ENCODE measurements around the gene SALL4.
"Not testable (repeated sequence)": the region's sequence is repeated elsewhere in the genome, so short reads cannot be mapped to it uniquely, and the experiment has no call there.

Gene SALL4

DNA sequence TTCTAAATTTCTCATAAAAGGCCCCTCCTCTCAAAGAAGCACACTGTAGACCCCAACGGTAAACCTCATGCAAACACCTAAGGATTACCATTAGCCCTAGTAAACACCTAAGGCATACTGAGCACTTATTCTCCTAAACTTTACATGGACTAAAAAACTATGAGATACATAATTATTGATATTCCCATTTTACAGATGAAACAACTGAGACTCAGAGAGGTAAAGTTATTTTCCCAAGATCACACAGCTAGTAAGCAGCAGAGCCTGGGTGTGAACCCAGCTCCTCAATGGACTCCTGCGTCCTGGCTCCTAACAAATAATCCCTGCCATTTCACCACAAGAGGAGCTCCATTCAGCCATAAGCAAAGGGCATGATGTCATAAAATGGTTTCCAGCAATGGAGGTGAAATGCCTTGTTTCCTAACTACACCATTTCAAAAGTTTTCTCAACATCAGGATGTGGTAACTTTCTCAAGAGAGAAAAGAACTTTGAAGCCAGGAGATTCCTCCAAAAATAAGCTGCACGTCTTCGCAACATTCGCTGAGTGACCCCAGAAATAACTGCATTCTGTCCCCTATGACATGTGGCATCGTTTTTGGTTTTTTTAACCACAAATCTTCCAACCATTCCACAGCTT lies 38.2 kb downstream of the SALL4 start:
- DNase-seq, result peak; percentile 17

DNA sequence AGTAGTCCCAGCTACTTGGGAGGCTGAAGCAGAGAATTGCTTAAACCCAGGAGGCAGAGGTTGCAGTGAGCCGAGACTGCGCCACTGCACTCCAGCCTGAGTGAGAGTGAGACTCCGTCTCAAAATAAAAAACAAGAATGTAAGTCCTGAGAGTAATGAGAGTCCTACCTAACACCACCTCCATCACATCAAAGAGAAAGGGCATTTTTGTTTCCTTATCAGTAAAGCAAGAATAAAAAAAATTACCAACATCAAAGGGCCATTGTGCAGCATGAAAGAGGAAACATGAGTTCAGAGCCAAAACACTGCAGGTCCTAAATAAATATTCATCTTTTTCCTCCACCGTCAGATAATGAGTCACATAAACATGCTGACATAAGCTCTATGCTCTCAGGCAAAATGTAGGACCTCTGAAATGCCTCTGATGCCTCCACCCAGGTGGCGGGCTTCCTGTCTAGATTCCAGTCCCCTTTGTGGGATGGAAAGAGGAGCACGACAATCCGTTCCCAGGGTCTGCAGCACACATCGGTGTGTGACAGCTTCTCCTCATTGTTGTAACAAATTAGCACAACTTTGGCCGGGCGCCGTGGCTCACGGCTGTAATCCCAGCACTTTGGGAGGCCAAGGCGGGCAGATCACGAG lies 41.3 kb downstream of the SALL4 start:
- no peak for DNase-seq

GRCh38 chr20:51759769-51760510 lies 42.4 kb downstream of the SALL4 start:
- DNase-seq, result no peak

- no peak for DNase-seq
Observed at GRCh38 chr20:51758978-51759544, 43.3 kb downstream of the SALL4 start.

- DNase-seq, result no peak
Observed at GRCh38 chr20:51757226-51757625, 45.1 kb downstream of the SALL4 start.

DNA sequence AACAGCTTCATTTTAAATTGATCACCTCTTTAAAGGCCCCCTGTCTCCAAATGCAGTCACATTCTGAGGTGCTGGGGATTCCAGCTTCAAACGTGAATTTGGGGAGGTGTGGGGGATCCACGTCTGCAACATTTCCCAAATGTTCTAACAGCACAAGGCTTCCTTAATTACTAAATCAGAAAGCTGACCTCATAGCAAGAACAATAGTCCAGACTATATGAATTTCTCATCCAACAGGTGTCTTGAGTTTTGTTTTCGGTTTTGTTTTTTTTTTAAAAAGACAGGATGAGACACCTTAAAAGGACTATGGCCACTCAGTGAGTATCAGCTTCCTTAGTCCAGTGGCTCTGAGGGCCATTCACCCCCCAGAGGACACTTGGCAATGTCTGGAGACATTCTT lies 45.7 kb downstream of the SALL4 start:
- no peak for DNase-seq

- DNase-seq, result not testable (repeated sequence)
Observed at GRCh38 chr20:51753220-51753619, 49.1 kb downstream of the SALL4 start.

- DNase-seq, result no peak
Observed at GRCh38 chr20:51752343-51752951, 49.9 kb downstream of the SALL4 start.

GRCh38 chr20:51750770-51751388 lies 51.4 kb downstream of the SALL4 start:
- no peak for DNase-seq

DNA sequence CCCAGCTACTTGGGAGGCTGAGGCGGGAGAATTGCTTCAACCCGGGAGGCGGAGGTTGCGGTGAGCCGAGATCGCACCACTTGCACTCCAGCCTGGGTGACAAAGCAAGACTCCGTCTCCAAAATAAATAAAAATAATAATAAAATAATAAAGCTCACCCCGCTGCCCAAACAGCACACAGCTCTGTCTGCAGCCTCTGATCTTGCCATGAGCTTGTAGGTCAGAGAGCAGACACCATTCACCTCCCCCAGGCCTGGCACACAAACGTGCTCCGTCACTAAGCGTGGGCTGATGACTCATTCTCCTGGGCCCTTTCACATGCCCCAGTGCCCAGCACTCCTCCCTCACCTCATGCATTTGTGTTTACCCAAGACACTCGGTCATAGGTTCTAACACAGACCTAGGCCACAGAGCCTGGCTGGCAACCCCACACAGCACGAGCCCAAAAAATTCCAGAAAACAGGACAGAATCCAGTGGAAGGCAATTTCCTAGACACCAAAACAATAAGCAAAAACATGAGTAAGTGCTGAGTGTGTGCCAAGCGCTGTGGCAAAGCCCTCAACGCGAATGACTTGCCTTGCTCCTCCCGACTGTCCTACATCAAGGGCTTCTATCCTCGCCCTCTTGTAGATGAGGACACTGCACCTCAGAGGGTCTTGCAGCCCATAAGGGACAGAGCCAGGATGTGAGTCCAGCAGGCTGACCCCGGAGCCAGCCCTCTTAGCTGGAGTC lies 52.1 kb downstream of the SALL4 start:
- DNase-seq, result no peak

DNA sequence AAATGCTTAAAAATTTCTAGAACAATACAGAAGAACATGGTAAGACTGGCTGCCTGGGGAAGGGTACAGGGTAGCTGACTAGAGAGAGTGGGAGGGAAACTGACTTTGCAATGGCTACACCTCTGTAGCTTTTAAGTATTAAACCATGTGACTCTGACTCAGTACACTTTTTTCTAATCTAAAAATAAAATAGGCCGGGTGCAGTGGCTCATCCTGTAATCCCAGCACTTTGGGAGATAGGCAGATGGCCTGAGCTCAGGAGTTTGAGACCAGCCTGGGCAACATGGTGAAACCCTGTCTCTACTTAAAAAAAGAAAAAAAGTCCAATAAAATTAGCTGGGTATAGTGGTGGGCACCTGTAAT lies 52.7 kb downstream of the SALL4 start:
- DNase-seq, result no peak

DNA sequence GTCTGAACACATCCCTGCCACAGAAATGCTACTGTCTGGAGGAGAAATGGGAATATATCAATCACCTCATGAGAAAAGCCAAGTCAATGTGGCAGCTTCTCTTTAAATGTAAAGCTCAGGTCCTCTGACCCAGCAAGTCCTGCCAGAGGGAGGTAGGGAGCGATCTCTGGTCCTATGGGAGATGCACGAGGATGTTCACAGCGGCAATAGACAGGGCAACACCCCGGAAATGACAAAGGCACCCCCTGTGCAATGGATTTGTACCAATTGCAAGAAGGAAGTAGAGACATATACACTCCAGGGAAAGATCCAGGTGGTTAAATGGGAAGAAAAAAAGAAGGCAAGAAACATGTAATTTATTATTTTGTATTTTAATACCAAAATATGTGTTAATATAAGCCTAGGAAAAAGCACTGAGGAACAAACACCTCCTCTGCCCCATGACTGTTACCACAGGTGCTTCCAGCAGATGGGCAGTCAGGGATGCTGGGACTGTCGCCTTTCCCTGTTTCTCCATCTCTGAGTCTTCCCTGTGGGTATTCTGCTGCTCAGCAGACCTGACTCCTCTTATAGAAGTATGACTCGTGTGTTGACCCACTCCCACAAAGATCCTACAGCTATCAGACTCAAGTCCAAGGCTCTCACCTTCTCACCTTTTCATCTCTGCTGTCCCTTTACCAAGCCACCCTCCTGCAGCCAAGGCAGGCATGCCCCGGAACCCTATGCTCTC lies 55.0 kb downstream of the SALL4 start:
- no peak for DNase-seq

DNA sequence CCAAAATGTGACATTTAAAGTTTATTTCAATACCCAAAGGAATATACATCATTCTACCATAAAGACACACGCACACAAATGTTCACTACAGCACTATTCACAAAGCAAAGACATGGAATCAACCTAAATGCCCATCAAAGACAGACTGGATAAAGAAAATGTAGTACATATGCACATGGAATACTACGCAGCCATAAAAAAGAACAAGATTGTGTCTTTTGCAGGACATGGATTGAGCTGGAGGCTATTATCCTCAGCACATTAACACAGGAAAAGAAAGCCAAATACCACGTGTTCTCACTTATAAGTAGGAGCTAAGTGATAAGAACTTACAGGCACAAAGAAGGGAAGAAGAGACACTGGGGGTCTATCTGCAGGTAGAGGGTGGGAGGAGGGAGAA lies 56.5 kb downstream of the SALL4 start:
- no peak for DNase-seq

DNA sequence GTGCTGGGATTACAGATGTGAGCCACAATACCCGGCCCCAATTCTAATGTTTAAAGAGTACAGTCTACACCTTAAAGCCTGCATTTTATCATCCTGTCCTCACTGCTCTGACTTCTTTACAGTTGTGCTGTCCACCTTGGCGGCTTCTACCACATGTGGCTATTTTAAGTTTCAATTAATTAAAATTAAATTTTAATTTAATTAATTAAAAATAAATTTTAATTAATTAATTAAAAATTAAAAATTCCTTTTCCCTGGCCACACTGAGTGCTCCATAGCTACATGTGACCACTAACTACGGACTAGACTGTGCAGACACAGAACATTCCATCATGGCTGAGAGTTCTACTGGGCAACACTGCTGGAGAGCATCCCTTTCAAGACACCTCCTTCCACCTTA lies 61.5 kb downstream of the SALL4 start:
- no peak for DNase-seq

DNA sequence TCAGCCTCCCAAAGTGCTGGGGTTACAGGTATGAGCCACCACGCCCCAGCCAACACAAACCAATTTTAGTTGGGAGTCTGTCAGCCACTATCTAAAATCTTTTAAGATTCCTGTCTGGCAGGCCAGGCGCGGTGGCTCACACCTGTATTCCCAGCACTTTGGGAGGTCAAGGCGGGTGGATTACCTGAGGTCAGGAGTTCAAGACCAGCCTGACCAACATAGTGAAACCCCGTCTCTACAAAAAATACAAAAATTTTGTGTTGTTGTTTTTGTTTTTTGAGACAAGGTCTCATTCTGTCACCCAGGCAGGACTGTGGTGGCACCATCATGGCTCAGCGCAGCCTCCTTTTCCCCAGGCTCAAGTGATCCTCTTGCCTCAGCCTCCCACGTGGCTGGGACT lies 62.0 kb downstream of the SALL4 start:
- DNase-seq, result not testable (repeated sequence)

- no peak for DNase-seq
Observed at GRCh38 chr20:51739722-51740249, 62.5 kb downstream of the SALL4 start.

- DNase-seq, result no peak
Observed at GRCh38 chr20:51738877-51739447, 63.4 kb downstream of the SALL4 start.

DNA sequence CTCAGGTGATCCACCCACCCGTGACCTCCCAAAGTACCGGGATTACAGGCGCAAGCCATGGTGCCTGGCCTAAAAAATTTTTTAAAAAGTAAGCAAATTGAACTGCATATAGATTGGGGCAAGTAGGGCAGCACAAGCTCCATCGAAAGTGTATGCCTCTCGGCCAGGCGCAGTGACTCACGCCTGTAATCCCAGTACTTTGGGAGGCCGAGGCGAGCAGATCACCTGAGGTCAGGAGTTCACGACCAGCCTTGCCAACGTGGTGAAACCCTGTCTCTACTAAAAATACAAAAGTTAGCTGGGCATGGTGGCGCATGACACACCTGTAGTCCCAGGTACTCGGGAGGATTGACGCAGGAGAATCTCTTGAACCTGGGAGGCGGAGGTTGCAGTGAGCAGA lies 64.1 kb downstream of the SALL4 start:
- DNase-seq, result not testable (repeated sequence)

DNA sequence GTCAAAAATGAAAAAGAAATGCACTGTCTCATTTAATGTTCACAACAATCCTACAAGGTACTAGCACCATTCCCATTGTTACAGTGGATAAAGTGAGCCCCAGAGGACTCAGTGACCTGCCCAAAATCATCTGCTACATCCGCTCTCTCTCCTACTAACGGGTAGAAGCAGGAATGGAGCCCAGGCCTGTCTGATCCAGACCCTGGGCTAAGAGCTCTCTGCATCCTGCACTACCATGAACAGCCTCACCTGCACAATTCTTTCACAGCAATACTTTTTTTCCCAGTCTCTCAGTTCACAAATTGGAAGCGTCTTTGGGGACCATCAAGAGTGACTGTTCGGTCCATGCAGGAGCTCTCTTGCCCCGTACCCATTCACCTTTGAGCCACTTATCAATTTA lies 65.4 kb downstream of the SALL4 start:
- DNase-seq, result no peak

DNA sequence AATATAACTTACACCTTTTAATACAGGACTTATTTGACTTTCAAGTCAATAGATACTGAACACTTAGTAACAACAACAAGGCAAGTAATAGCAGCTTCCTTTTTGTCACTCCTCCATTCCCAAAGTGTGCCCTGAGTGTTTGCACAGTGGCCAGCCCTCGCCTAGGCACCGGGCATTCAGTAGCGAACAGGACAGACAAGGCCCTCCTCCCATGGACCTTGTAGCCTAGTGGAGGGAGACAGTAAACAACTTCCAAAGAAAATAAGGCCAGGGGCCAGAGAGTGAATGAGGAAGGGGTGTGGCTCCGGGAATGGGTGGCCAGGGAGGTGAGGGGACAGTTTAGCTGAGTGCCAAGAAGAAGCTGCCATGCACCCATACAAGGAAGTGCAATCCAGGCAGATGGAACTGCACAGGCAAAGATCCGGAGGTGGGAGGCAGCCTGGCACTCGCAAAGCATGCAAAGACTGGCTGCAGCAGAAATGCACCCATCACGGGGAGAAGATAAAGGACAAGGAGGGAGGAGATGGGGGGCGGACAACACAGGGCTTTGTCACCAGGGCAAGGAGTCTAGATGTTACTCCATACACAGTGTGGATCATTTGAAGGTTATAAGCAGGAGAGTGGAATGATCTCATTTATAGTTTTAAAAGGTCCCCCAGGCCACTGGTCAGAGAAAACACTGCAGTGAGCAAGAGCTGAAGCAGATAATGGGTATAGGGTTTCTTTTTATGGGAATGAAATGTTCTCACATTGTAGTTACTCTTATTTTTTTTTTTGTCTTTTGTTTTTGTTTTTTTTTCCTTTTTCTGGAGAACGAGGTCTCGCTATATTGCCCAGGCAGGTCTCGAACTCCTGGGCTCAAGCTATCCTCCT lies 66.4 kb downstream of the SALL4 start:
- DNase-seq, result no peak

Measured in GF-D8 (cell line).